BLaER1 treated with 17β-estradiol and CSF1 and Interleukin-3, amounts not matched to agents 10 nM and 100 nM (cell line): ENCODE results near the gene TTLL8.

Experiments used
- H3K27ac ChIP-seq, 11 experiments: shearing (Covaris generic); formaldehyde crosslinking; 2 replicates each; pipeline ENCODE4 v1.8.1; 2022
- H3K27me3 ChIP-seq, 11 experiments: shearing (Covaris generic); formaldehyde crosslinking; 2 replicates each; pipeline ENCODE4 v1.8.1; 2022
- H3K36me3 ChIP-seq, 11 experiments: shearing (Covaris generic); formaldehyde crosslinking; 2 replicates each; pipeline ENCODE4 v1.8.1; 2022
- H3K4me1 ChIP-seq, 10 experiments: shearing (Covaris generic); formaldehyde crosslinking; 2 replicates each; pipeline ENCODE4 v1.8.1; 2022
- H3K4me2 ChIP-seq, 11 experiments: shearing (Covaris generic); formaldehyde crosslinking; 2 replicates each; pipeline ENCODE4 v1.8.1; 2022
- H3K4me3 ChIP-seq, 10 experiments: shearing (Covaris generic); formaldehyde crosslinking; 2 replicates each; pipeline ENCODE4 v1.8.1; 2022
- H3K9ac ChIP-seq, 11 experiments: shearing (Covaris generic); formaldehyde crosslinking; 2 replicates each; pipeline ENCODE4 v1.8.1; 2022
- H3K9me3 ChIP-seq, 11 experiments: shearing (Covaris generic); formaldehyde crosslinking; replicated peaks in 1 of 11; 2 replicates each; pipeline ENCODE4 v1.8.1; 2022
- H4K20me1 ChIP-seq, 11 experiments: shearing (Covaris generic); formaldehyde crosslinking; 2 replicates each; pipeline ENCODE4 v1.8.1; 2022
- Cebpa-rat ChIP-seq, 11 experiments: shearing (Covaris generic); IDR thresholded peaks; 2 replicates each; pipeline ENCODE4 v1.8.1; 2022

TTLL8 gene

GRCh38 chr22:49976439-49977175, 81.5 kb downstream of the TTLL8 start:
- Histone ChIP-seq H3K9me3 (peaks cover 19 to 25% (median 22%) of the 10 kb centered on the region in 11 experiments), H4K20me1 (peaks cover 0 to 4% (median 0%) of the 10 kb centered on the region in 11 experiments; a peak in 2 of 22 replicates), H3K4me3 (no peak overlapping the region), H3K4me1 (peaks cover 21 to 25% (median 23%) of the 10 kb centered on the region in 10 experiments), H3K9ac (no peak overlapping the region), H3K27ac (peak overlapping the region in 2 of 11 experiments; percentile 38 to 55; a peak in 1 of 22 replicates), H3K36me3 (no peaks in the 10 kb centered on the region), H3K4me2 (peak overlapping the region; percentile 33 to 74 (median 63); a peak in 17 of 22 replicates), H3K27me3 (peaks cover 5 to 12% (median 10%) of the 10 kb centered on the region in 11 experiments; a peak in 21 of 22 replicates)
- no peak for TF ChIP-seq Cebpa-rat (IDR thresholded peaks at IDR 0.05)

GRCh38 chr22:49975543-49976389, 82.3 kb downstream of the TTLL8 start:
- Histone ChIP-seq H4K20me1 (peaks cover 0 to 4% (median 0%) of the 10 kb centered on the region in 11 experiments; a peak in 2 of 22 replicates), H3K4me1 (peaks cover 23 to 33% (median 31%) of the 10 kb centered on the region in 10 experiments), H3K9ac (peak overlapping the region in 1 of 11 experiments; percentile 22; a peak in 4 of 22 replicates), H3K4me3 (no peak overlapping the region), H3K27ac (peak overlapping the region in 4 of 11 experiments; percentile 38 to 55 (median 47); a peak in 6 of 22 replicates), H3K27me3 (peaks cover 7 to 19% (median 17%) of the 10 kb centered on the region in 11 experiments; a peak in 21 of 22 replicates), H3K9me3 (peaks cover 12 to 17% (median 15%) of the 10 kb centered on the region in 11 experiments), H3K4me2 (peak overlapping the region; percentile 51 to 74 (median 63)), H3K36me3 (no peaks in the 10 kb centered on the region)
- TF ChIP-seq Cebpa-rat (IDR thresholded peaks at IDR 0.05): no peak

GRCh38 chr22:49973018-49973961, 84.8 kb downstream of the TTLL8 start:
- H3K9ac ChIP-seq: no peak overlapping the region
- H3K36me3 ChIP-seq: no peaks in the 10 kb centered on the region
- H3K4me1 ChIP-seq: peaks cover 37 to 57% (median 42%) of the 10 kb centered on the region in 10 experiments
- H3K27ac ChIP-seq: no peak overlapping the region
- H3K4me2 ChIP-seq: 0 out of 22 replicates have a peak overlapping the region, but pooled peaks of 1 of the 11 experiments have one; percentile 32
- no peak for TF ChIP-seq Cebpa-rat (IDR thresholded peaks at IDR 0.05)
- no peak overlapping the region for H3K4me3 ChIP-seq
- H3K27me3 ChIP-seq: peaks cover 7 to 26% (median 18%) of the 10 kb centered on the region in 11 experiments; a peak in 21 of 22 replicates
- peaks cover 0 to 25% (median 0%) of the 10 kb centered on the region in 11 experiments; a peak in 9 of 22 replicates for H4K20me1 ChIP-seq
- H3K9me3 ChIP-seq: no peaks in the 10 kb centered on the region; a peak in 1 of 22 replicates

DNA sequence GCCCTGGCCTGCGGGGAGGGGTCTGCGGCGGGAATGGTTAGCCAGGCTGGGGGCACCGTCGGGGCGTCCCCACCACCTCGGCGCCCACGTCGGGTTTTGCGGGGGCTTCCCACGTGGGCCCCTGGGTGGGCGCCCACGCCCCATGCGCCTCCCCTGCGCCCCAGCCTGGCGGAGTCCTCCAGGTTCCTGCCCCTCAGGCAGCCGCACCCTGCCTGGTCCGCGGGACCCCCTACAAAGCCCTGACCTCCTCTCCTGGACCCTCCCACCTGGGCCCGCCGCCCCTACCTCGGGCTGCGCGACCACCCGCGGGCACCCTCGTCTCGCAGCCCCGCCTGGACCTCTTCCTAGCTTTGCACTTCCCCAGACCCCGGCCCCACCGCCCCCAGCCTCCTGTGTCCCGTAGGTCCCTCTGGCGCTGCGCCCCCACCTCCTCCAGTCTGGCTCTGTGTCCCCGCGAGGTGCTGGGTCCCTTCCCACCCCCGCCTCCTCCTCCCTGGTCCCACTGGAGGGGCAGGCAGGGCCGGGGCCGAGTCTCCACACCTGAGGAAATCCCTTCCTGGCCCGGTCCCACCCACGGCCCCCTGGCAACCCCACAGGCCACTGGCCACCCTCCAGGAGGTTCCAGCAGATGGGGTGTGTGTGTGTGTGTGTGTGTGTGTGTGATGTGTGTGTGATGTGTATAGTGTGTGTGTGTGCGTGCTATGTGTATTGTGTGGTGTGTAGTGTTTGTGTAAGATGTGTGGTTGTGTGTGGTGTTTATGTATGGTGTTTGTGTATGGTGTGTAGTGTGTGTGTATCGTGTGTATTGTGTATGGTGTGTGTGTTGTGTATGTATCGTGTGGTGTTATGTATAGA, 85.7 kb downstream of the TTLL8 start:
- Histone ChIP-seq H4K20me1 (peaks cover 0 to 34% (median 0%) of the 10 kb centered on the region in 11 experiments; a peak in 10 of 22 replicates), H3K4me1 (peaks cover 45 to 66% (median 51%) of the 10 kb centered on the region in 10 experiments), H3K36me3 (no peaks in the 10 kb centered on the region), H3K4me2 (peak overlapping the region; percentile 95 to 100 (median 98)), H3K9ac (peak overlapping the region in 5 of 11 experiments; percentile 79 to 84 (median 80); a peak in 8 of 22 replicates), H3K27ac (peak overlapping the region in 3 of 11 experiments; percentile 76 to 83 (median 80); a peak in 4 of 22 replicates), H3K9me3 (no peaks in the 10 kb centered on the region), H3K4me3 (peak overlapping the region in 3 of 10 experiments; percentile 52 to 62 (median 55); a peak in 7 of 20 replicates), H3K27me3 (peaks cover 7 to 26% (median 18%) of the 10 kb centered on the region in 11 experiments; a peak in 21 of 22 replicates)
- TF ChIP-seq Cebpa-rat (IDR thresholded peaks at IDR 0.05): no peak

- peak overlapping the region; percentile 56 to 84 (median 79) for H3K9ac ChIP-seq
- H3K4me2 ChIP-seq: peak overlapping the region; percentile 95 to 100 (median 98)
- H3K27ac ChIP-seq: peak overlapping the region; percentile 63 to 86 (median 80)
- peaks cover 7 to 26% (median 18%) of the 10 kb centered on the region in 11 experiments; a peak in 21 of 22 replicates for H3K27me3 ChIP-seq
- H3K4me1 ChIP-seq: peaks cover 51 to 70% (median 55%) of the 10 kb centered on the region in 10 experiments
- H3K9me3 ChIP-seq: no peaks in the 10 kb centered on the region
- no peaks in the 10 kb centered on the region for H3K36me3 ChIP-seq
- TF ChIP-seq Cebpa-rat (IDR thresholded peaks at IDR 0.05): no peak
- peak overlapping the region; percentile 48 to 71 (median 58) for H3K4me3 ChIP-seq
- peaks cover 0 to 43% (median 9%) of the 10 kb centered on the region in 11 experiments; a peak in 13 of 22 replicates for H4K20me1 ChIP-seq
Measured at GRCh38 chr22:49971232-49972162, 86.6 kb downstream of the TTLL8 start.

- Histone ChIP-seq H3K27ac (peak overlapping the region; percentile 63 to 86 (median 80)), H3K4me2 (peak overlapping the region; percentile 95 to 100 (median 98)), H3K9ac (peak overlapping the region; percentile 56 to 84 (median 79)), H3K4me3 (peak overlapping the region; percentile 48 to 71 (median 58)), H4K20me1 (peaks cover 2 to 51% (median 17%) of the 10 kb centered on the region in 11 experiments; a peak in 18 of 22 replicates), H3K4me1 (peaks cover 51 to 70% (median 55%) of the 10 kb centered on the region in 10 experiments), H3K9me3 (no peaks in the 10 kb centered on the region), H3K36me3 (0 out of 22 replicates have a peak, but pooled peaks cover 0 to under 1% (median 0%) of the 10 kb centered on the region in 11 experiments), H3K27me3 (peaks cover 7 to 26% (median 18%) of the 10 kb centered on the region in 11 experiments; a peak in 21 of 22 replicates)
- TF ChIP-seq Cebpa-rat (IDR thresholded peaks at IDR 0.05): no peak
Measured at GRCh38 chr22:49970528-49971231, 87.4 kb downstream of the TTLL8 start.
